Upper lobe of left lung (tissue), 4 donors: ENCODE results near the gene RMND5B.
"Not testable (repeated sequence)": the region's sequence is repeated elsewhere in the genome, so short reads cannot be mapped to it uniquely, and the experiment has no call there.

Experiments used
- EP300 ChIP-seq, 4 donors: sonication (generic); formaldehyde crosslinking; IDR thresholded peaks; one replicate each; pipeline ENCODE4 v1.5.1; 2017; ENCODE audit warnings: antibody characterized with exemption in 4 of 4, control low read depth in 2 of 4
- POLR2A ChIP-seq, 4 donors: fragments of 450-650 bp; IDR thresholded peaks; one replicate each; pipeline ENCODE4 v1.5.1; 2016 to 2017; ENCODE audit warnings: antibody characterized with exemption in 4 of 4, mild to moderate bottlenecking in 2 of 4
- POLR2AphosphoS5 ChIP-seq, 2 donors: sonication (generic); formaldehyde crosslinking; IDR thresholded peaks; one replicate each; pipeline ENCODE4 v1.5.1; 2017; ENCODE audit warnings: antibody characterized with exemption in 2 of 2
- TF ChIP-seq, protein P1 (sequence below), 6 experiments: fragments of 450-650 bp in 4 of 6; fragments of 200-600 bp in 2 of 6; sonication (generic) in 2 of 6; IDR thresholded peaks; one replicate each; pipeline ENCODE4 v1.5.1; 2016 to 2019; ENCODE audit warnings: antibody characterized with exemption in 6 of 6

DNA sequence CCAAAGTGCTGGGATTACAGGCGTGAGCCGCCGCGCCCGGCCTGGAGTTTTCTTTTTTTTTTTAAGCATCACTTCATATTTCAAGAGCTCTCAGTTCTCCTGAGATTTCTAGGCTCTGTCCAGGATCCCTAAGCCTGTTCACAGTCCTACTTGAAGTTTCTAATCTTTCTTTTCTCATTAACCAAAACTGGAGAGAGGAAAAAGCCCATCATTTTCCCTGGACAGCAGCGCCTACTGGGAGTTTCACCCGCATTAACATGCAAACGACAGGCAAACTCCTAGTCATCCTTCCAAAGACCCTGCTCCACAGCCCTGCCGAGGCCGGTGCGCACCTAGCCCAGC lies 609 bp upstream of the RMND5B start:
- not testable (repeated sequence) for TF ChIP-seq POLR2AphosphoS5, EP300, POLR2A (IDR thresholded peaks at IDR 0.05)
- TF ChIP-seq, protein P1, sequence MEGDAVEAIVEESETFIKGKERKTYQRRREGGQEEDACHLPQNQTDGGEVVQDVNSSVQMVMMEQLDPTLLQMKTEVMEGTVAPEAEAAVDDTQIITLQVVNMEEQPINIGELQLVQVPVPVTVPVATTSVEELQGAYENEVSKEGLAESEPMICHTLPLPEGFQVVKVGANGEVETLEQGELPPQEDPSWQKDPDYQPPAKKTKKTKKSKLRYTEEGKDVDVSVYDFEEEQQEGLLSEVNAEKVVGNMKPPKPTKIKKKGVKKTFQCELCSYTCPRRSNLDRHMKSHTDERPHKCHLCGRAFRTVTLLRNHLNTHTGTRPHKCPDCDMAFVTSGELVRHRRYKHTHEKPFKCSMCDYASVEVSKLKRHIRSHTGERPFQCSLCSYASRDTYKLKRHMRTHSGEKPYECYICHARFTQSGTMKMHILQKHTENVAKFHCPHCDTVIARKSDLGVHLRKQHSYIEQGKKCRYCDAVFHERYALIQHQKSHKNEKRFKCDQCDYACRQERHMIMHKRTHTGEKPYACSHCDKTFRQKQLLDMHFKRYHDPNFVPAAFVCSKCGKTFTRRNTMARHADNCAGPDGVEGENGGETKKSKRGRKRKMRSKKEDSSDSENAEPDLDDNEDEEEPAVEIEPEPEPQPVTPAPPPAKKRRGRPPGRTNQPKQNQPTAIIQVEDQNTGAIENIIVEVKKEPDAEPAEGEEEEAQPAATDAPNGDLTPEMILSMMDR (IDR thresholded peaks at IDR 0.05), result not testable (repeated sequence)
